ENCODE data around the gene TMEM175. TPM values are rescaled to one million over a fixed set of nuclear protein-coding genes. Genes with fewer than 3 reads are reported as not detected.
A peak's percentile ranks its signal among the peaks of the same experiment; 100 is the strongest.

Gene TMEM175
- total and polyA plus RNA-seq, 2 donors (not counting 1 experiment from before 2014, with no cell fraction given), result 44.4 to 432 TPM

- CTCF ChIA-PET, result interaction anchor here (0.9 to 3.2 kb wide), 5 partner anchors 10 to 65 kb away, joined by 3 to 11 read pairs (median 5); partner anchors contain the start of genes GAK, IDUA and TMEM175
- intact Hi-C loops (cut with micrococcal nuclease), result loop anchor here (1.0 to 5.0 kb wide), 4 partner anchors 10 to 585 kb away; partner anchors contain the start of genes GAK, IDUA, TMEM175 and ZNF141
- H2AFZ ChIP-seq (ENCODE audit: insufficient read depth, low read depth, low read length, poor library complexity, severe bottlenecking), result no peak overlapping the region
- peaks cover 0 to 13% (median 0%) of the 10 kb centered on the region in 3 donors for H3K9me3 ChIP-seq (ENCODE audit: control extremely low read depth in 1 of 3, control insufficient read depth in 2 of 3, insufficient read depth in 1 of 3, low read length in 2 of 3)
- Mint-ChIP-seq H3K9me3 (ENCODE audit: insufficient read depth) (peaks cover 2% of the 10 kb centered on the region), H3K27ac (peak overlapping the region; percentile 89), H3K27me3 (no peaks in the 10 kb centered on the region), H3K4me3 (peak overlapping the region; percentile 77), H3K4me1 (peaks cover 78% of the 10 kb centered on the region)
- DNase-seq (peak; percentile 75), ATAC-seq (ENCODE audit: low read depth) (peak; percentile 19)
- H3K27ac ChIP-seq (ENCODE audit: low read length in 2 of 2), result peak overlapping the region; percentile 89 to 93
- peaks cover 0 to 9% of the 10 kb centered on the region in 2 experiments for H3K36me3 ChIP-seq (replicated peaks in 1 of 2; ENCODE audit: control extremely low read depth in 1 of 2, control insufficient read depth in 1 of 2, extremely low read depth in 1 of 2, insufficient read depth in 2 of 2, low read length in 1 of 2)
- peak overlapping the region; percentile 50 for H3K9ac ChIP-seq (ENCODE audit: low read length)
- 31% methylated on average over 9 of the region's 17 CpGs for WGBS (ENCODE audit: insufficient coverage)
- POLR2A ChIA-PET, result interaction anchor here (0.6 to 3.4 kb wide), 6 partner anchors 10 to 124 kb away, joined by 3 to 25 read pairs (median 4); partner anchors contain the start of genes GAK, IDUA and TMEM175
- H3K4me2 ChIP-seq (replicated peaks; ENCODE audit: low read depth, low read length, poor library complexity, severe bottlenecking), result peak overlapping the region; percentile 72
- H3K79me2 ChIP-seq (ENCODE audit: control insufficient read depth, insufficient read depth, low read length), result peaks cover 79% of the 10 kb centered on the region
- peak overlapping the region in 3 of 5 experiments; percentile 0 to 57 (median 33) for H3K4me3 ChIP-seq (ENCODE audit: control extremely low read depth in 1 of 5, extremely low read depth in 1 of 5, insufficient read depth in 1 of 5, low read depth in 2 of 5, low read length in 4 of 5)
- peaks cover 94% of the 10 kb centered on the region for H4K20me1 ChIP-seq (ENCODE audit: control insufficient read depth, insufficient read depth, low read length, poor library complexity, severe bottlenecking)
- TF ChIP-seq CTCF (IDR thresholded peaks at IDR 0.05) (no peak), EZH2 (IDR thresholded peaks at IDR 0.05; ENCODE audit: borderline replicate concordance, insufficient read depth, low read depth, low read length, poor library complexity, severe bottlenecking) (no peak)
- H3K27me3 ChIP-seq (replicated peaks in 1 of 4; ENCODE audit: control extremely low read depth in 1 of 4, control insufficient read depth in 3 of 4, insufficient read depth in 4 of 4, low read length in 3 of 4), result no peaks in the 10 kb centered on the region
- H3K4me1 ChIP-seq (ENCODE audit: control insufficient read depth in 2 of 2, insufficient read depth in 2 of 2, low read length in 2 of 2), result peaks cover 66 to 74% of the 10 kb centered on the region in 2 donors
Measured at GRCh38 chr4:921830-922331, 10.4 kb upstream of the TMEM175 start.
